ENCODE results near the gene MISP.
A peak's percentile ranks its signal among the peaks of the same experiment; 100 is the strongest.
"Not testable (repeated sequence)": the region's sequence is repeated elsewhere in the genome, so short reads cannot be mapped to it uniquely, and the experiment has no call there.

The MISP gene, protein sequence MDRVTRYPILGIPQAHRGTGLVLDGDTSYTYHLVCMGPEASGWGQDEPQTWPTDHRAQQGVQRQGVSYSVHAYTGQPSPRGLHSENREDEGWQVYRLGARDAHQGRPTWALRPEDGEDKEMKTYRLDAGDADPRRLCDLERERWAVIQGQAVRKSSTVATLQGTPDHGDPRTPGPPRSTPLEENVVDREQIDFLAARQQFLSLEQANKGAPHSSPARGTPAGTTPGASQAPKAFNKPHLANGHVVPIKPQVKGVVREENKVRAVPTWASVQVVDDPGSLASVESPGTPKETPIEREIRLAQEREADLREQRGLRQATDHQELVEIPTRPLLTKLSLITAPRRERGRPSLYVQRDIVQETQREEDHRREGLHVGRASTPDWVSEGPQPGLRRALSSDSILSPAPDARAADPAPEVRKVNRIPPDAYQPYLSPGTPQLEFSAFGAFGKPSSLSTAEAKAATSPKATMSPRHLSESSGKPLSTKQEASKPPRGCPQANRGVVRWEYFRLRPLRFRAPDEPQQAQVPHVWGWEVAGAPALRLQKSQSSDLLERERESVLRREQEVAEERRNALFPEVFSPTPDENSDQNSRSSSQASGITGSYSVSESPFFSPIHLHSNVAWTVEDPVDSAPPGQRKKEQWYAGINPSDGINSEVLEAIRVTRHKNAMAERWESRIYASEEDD

DNA sequence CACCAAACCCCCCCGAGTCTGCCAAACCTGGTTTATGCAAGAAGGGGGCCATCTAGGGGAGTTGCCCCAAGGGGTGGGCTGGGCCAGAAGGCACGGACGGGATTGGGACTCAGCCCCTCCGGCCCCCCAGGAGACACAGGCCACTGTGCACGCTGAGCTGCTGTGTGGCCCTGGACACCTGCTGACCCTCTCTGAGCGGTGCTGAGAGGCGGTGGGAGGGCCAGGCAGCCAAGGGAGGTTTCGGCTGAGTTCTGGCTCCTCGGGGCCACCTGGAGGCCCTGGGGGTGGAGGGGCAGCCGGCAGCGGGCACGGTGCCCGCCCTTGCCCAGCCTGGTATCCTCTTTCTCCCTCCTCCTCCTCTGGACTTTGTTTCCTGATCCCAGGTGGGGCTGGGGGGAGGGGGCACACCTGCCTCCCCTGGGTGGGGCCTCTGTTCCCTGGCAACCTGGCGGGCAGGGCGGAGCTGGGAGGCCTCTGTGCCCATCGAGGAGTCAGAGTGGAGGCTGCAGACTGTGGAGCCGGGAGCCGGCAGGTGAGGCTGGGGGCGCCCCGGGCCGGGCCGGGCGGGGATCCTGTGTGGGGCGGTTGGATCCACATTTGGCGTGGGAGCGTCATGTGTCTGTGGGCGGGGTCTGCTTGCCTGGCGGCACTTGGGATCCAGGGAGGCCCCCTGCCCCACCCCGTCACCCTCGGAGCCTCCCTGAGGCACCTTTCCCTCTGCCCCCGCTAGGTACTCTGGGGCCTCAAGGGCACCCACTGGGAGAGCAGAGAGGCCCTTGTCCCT lies at the start of gene MISP:
Gene MISP, plus strand, starts transcription at position 473 of the 784 bp plus-strand sequence. CDS start 5,835 bp downstream, outside the sequence.
- DNase-seq, result no peak

DNA sequence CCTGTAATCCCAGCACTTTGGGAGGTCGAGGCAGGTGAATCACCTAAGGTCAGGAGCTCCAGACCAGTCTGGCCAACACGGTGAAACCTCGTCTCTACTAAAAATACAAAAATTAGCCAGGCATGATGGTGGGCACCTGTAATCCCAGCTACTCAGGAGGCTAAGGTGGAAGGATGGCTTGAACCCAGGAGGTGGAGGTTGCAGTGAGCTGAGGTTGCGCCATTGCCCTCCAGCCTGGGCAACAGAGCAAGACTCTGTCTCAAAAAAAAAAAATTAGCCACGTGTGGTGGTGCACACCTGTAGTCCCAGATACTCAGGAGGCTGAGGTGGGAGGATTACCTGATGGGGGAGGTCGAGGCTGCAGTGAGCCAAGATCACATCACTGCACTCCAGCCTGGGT lies 48.1 kb upstream of the MISP start:
- DNase-seq, result not testable (repeated sequence)

GRCh38 chr19:703329-703650 lies 47.6 kb upstream of the MISP start:
- DNase-seq, result no peak

DNA sequence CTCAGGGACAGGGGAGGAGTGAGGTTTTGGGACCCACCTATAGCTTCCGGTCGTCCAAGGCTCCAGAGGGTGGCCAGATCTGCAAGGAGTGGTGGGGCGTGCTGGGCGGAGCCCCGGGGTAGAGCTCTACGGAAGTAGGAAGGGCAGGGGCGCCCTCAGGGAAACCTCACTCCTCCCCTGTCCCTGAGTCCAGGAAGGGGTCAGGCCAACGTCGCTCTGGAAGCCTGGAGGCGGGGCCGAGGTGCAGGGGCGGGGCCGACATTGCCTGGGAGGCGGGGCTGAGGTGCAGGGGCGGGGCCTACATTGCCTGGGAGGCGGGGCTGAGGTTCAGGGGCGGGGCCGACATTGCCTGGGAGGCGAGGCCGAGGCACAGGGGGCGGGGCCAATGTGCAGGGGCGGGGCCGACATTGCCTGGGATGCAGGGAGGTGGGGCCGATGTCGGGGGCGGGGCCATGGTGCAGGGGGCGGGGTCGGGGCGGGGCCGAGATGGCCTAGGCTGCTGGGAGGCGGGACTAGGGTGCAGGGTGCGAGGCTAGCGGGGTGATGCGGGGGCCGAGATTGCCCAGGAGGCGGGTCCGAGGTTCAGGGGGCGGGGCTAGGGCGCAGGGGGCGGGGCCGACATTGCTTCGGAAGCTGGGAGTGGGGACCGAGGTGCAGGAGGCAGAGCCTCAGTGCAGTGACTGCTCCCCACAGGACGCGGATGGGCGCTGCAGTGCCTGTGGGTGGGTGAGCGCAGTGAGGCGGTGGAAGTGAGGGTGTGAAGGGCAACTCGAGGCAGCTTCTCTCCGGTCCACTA lies 47.1 kb upstream of the MISP start:
- DNase-seq, result peak; percentile 36

- DNase-seq, result no peak
Observed at GRCh38 chr19:704447-704741, 46.5 kb upstream of the MISP start.

GRCh38 chr19:708154-709143 lies 42.5 kb upstream of the MISP start, which contains the start of gene PALM:
PALM (plus strand) TSS chr19:708935; CDS start chr19:709147, 212 bp downstream.
- DNase-seq, result no peak

DNA sequence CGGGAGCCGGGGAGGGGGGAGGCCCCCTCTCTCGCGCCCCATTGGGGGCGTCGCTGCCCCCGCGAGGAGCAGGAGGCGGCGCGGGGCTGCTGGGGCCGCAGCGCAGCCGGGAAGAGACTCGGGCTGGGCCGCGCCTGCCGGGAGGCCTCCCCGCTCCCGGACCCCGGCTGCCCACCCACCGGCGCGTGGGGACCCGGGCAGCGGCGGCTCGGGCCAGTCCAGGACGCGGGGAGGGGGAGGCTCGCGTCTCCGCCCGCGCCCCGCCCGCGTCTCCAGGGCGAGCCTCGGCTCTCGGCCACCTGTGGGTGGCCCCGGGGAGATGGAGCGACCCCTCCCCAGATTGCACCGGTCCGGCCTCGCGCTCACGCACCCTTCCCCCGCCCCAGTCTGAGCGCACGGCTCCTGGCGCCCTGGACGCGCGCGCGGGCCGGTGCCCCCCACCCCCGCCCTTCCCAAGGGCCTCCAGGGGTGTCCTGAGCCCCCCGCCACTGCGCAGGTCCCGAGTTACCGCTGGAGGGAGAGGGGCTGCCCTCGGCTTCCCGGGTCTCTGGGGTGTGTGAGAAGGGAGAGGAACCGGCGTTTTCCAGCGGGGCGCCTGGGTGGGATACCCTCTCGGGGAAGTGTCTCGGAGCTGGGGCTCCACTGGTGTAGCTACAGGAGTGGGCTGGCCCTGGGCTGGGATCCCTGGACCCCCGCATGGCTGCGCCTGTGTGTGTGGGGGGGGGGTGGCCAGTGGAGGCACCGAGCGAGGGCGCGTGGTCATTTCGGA lies 41.5 kb upstream of the MISP start:
- no peak for DNase-seq

DNA sequence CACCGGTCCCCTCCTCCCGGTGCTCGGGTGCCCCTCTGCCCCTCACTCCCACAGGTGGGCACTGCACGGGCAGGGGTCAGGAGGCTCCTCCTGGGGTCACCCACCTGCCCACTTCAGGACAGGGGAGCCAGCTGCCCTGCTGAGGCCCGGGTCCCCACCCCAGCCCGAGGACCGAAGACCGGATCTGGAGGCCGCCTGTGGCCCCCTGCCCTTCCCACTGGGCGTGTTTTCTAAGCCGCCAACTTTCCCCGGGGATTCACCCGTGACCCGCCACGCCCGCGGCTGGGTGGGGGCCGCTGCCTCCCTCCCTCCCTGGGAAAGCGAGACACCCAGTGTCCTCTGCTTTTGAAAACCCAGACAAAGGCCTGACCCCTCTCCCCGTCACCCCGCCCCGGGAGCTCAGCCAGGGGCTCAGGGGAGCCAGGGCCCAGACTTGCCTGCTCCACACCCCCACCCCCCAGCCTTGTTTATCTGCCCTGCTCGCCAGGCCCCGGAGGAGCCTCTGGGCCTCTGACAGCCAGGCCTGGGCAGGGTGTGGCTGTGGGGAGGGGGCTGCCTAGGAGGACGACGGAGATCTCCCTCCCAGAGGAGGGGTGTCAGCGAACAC lies 40.8 kb upstream of the MISP start:
- DNase-seq, result no peak

DNA sequence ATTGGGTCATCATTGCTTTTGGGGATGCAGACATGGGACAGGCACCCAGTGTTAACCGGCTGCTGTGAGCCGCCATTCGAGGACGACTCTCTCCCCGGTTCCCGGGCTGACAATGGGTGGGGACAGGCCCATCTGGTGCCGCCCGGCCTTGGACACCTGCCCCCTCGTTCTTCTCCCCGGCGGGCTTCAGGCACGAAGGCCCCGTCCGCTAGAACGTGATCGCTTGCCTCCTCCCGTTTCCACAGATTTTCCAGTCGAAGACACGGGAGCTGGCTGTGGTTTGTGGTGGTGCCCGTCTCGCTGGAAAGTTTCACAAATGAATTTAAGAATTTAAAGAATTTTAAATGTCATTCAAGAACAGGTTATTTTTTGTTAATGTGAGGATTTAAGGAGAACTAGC lies 40.1 kb upstream of the MISP start:
- DNase-seq, result no peak

GRCh38 chr19:711254-711653 lies 39.7 kb upstream of the MISP start:
- no peak for DNase-seq

DNA sequence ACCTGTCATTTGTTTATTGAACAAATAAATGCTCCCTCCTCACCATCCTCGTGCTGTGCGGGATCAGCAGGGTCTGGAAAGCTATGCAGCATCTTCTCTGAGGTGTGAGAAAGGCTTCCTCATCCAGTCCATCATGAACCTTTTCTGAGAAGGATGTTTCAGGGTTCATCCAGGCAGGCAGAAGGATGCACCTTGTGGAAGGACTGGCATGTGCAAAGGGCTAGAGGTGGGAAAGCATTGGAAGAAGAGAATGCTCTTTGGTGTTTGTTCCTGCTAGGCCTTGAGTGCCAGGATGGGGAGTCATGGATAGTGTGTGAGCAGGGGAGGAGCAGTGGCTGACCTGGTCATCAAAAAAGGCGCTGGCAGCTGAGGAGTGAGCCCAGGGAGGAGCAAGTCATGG lies 35.6 kb upstream of the MISP start:
- no peak for DNase-seq

DNA sequence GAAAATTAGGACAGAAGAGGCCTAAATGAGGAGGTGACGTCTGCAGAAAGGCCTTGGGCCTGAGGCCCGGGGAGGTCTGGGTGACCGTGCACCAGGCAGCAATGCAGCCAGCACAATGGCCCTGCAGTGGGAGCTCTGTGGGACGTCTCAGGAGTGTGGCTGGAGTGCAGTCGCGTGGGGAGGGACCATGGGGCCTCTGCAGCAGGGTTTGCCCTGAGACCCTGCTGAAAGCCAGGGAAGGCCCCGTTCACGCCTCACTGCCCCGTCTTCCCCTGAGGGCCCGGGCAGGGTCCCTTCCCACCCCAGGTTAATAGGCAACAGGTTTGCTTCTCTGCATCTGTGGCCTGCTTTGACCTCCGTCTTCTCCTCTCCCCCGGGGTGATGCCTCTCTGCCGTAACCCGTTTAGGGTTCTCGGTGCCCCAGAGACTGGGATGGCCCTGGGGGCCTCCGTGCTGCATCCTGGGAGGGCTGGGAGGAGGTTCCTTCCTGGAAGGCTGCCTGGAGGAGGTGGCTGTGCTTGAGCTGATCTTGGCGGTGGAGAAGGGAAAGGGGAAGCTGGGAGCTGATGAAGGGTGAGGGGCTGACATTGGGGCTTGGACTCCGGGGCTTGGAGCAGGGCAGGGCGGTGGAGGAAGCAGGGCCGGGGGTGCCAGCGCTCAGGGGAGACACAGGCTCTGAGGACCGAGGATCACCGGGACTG lies 32.5 kb upstream of the MISP start:
- no peak for DNase-seq

- DNase-seq, result no peak
Observed at GRCh38 chr19:718991-719512, 31.9 kb upstream of the MISP start.

DNA sequence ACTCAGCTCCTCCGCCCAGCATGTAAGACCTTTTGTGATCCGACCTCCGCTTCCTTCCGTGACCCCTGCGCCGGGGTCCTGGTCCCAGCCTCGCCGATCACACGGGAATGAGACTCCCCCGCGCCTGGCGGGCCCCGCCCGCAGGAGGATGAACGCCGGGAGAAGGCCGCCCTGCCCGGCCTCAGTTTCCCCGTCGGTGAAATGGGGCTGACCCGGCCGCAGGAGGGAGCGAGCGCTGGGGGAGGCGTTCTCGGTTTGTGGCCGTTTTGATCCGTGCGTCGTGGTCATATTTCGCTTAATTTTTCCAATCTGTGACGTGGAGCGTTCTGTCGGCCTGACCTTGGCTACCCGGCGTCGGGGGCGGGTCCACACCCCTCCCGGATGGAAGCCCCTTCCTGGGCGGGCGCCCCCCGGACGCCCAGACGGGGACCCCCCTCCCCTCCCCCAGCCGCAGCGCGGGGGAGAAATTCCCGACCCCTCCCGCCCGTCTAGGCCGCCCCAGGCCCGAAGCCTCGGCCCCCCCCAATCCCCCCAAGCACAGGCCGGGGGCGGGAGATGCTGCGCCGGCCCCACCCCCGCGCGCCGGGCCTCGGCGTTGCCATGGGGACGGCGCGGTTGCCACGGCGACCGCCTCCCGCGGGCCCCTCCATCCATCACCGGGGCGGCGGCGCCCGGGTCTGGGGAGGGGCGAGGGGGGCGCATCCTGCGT lies 31.1 kb upstream of the MISP start:
- DNase-seq, result no peak

DNA sequence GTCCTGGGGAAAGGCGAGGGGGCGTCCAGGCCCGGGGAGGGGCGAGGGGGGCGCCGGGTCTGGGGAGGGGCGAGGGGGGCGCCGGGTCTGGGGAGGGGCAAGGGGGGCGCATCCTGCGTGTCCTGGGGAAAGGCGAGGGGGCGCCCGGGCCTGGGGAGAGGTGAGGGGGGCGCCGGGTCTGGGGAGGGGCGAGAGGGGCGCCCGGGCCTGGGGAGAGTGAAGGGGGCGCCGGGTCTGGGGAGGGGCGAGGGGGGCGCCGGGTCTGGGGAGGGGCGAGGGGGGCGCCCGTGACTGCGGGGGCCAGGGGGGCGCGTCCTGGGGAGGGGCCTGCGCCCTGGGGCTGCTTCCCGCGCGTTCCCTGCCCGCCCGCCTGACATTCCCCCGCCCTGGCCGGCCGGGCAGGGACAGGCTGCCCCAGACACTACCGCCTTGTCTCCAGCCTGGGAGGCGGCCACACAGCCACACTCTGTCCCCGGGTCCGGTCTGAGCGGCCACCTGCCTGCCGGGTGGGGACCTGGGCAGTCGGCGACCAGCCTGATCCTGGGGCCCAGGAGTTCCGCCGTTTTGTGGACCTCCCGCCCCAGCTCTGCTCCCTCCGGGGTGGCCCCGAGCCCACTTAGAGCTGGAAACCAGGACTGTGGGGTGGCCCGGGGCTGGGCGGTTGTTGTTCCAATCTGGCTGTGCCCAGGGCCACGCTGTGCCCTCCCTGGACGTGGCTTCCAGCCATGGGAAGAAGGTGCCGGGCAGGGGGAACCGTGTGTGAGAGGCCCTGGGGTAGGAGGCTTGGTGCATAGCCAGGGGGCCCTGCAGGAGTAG lies 30.4 kb upstream of the MISP start:
- DNase-seq, result no peak

DNA sequence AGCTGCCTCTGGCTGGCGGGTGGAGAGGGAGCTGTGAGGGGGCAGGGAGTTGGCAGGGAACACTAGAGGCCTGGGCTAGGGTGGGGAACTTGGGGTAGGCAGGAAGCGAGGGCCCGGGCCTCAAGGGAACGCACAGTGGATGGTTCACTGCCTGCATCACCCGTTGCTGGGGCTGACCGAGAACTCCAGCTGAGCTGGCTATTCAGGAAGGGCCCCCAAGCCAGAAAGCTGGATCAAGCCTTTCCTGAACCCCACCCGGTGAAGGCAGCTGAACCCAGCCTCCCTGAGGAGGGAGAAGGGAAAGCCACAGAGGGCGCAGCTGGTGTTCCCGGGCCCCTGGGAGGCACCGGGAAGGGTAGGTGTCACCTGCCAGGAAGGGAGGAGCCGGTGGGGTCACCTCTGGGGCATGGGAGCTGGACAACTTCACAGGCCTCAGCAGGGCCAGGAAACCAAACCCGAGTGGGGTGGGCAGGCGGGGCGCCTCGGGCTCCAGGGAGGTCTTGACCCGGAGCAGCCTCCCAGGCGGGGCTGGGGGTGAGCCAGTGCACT lies 28.3 kb upstream of the MISP start:
- DNase-seq, result no peak

GRCh38 chr19:723247-723646 lies 27.7 kb upstream of the MISP start:
- DNase-seq, result no peak

DNA sequence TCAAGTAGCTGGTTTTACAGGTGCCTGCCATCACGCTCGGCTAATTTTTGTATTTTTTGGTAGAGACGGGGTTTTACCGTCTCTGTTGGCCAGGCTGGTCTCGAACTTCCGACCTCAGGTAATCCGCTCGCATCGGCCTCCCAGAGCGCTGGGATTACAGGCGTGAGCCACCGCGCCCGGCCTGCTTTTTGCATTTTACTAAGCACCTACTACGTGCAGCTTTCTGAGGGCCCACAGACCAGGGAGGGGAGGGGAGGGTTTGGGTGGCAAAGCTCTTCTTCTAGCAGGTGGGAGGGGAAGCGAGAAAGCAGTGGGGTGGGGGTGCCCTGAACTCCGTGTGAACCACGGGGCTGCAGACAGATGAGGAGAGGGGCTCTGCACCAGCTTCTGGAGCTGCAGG lies 27.2 kb upstream of the MISP start:
- DNase-seq, result no peak

All from NK-92 treated with Interleukin-12 subunit alpha and Interleukin-12 subunit beta, amount 100 ng/mL, for 24 hours (cell line).